ENCODE results near the gene ESYT1. TPM values are rescaled to one million over a fixed set of nuclear protein-coding genes. Genes with fewer than 3 reads are reported as not detected.

ESYT1 gene
- polyA plus RNA-seq, 1 donor (not counting 4 experiments of a cell fraction or from before 2014, with no cell fraction given): 141 TPM

GRCh38 chr12:56137853-56138571 lies 9.9 kb downstream of the ESYT1 start:
- dilution Hi-C loops (cut with MboI; ENCODE audit: extremely low pct_ligation_motif_present, low sequenced_read_pairs): no loop called here
- Histone ChIP-seq H3K9ac (ENCODE audit: control insufficient read depth, extremely low read depth, insufficient read depth, low read length) (no peak overlapping the region), H2AFZ (ENCODE audit: control insufficient read depth, low read length) (no peak overlapping the region), H3K36me3 (ENCODE audit: control insufficient read depth in 2 of 2, extremely low read depth in 1 of 2, insufficient read depth in 2 of 2, low read length in 2 of 2) (peaks cover 46 to 58% of the 10 kb centered on the region in 2 experiments), H3K9me3 (ENCODE audit: control insufficient read depth, low read depth, low read length) (no peaks in the 10 kb centered on the region), H3K4me1 (ENCODE audit: control insufficient read depth, extremely low read depth, insufficient read depth, low read length) (no peaks in the 10 kb centered on the region), H4K20me1 (ENCODE audit: control insufficient read depth, extremely low read depth, insufficient read depth, low read length) (no peaks in the 10 kb centered on the region), H3K27ac (ENCODE audit: control insufficient read depth, insufficient read depth, low read length) (no peak overlapping the region), H3K27me3 (ENCODE audit: control insufficient read depth, extremely low read depth, insufficient read depth, low read length) (no peaks in the 10 kb centered on the region), H3K9me1 (ENCODE audit: control insufficient read depth, extremely low read depth, insufficient read depth, low read length) (no peaks in the 10 kb centered on the region), H3K4me2 (ENCODE audit: control insufficient read depth, extremely low read depth, insufficient read depth, low read depth, low read length) (no peak overlapping the region), H3K79me2 (ENCODE audit: control insufficient read depth, insufficient read depth, low read length) (no peaks in the 10 kb centered on the region), H3K4me3 (ENCODE audit: control insufficient read depth in 2 of 3, extremely low read depth in 1 of 3, insufficient read depth in 2 of 3, low read depth in 1 of 3, low read length in 3 of 3) (no peak overlapping the region)
- DNase-seq (ENCODE audit: low read depth, low spot score) (no peak), FAIRE-seq (no peak)
- no peak for TF ChIP-seq CTCF (optimal IDR thresholded peaks at IDR 0.05 in 1 of 3, IDR thresholded peaks at IDR 0.05 in 1 of 3, conservative IDR thresholded peaks at IDR 0.05 in 1 of 3; ENCODE audit: extremely low read depth in 1 of 3, insufficient read depth in 2 of 3, low read length in 3 of 3)
- no peak for TF ChIP-seq EZH2 (IDR thresholded peaks at IDR 0.05; ENCODE audit: low read length)

GRCh38 chr12:56141946-56142784 lies 14.1 kb downstream of the ESYT1 start:
- Histone ChIP-seq H2AFZ (ENCODE audit: control insufficient read depth, low read length) (no peak overlapping the region), H3K79me2 (ENCODE audit: control insufficient read depth, insufficient read depth, low read length) (no peaks in the 10 kb centered on the region), H3K4me2 (ENCODE audit: control insufficient read depth, extremely low read depth, insufficient read depth, low read depth, low read length) (no peak overlapping the region), H3K36me3 (ENCODE audit: control insufficient read depth in 2 of 2, extremely low read depth in 1 of 2, insufficient read depth in 2 of 2, low read length in 2 of 2) (peaks cover 49 to 50% of the 10 kb centered on the region in 2 experiments), H3K4me1 (ENCODE audit: control insufficient read depth, extremely low read depth, insufficient read depth, low read length) (no peaks in the 10 kb centered on the region), H3K9me3 (ENCODE audit: control insufficient read depth, low read depth, low read length) (no peaks in the 10 kb centered on the region), H4K20me1 (ENCODE audit: control insufficient read depth, extremely low read depth, insufficient read depth, low read length) (no peaks in the 10 kb centered on the region), H3K27ac (ENCODE audit: control insufficient read depth, insufficient read depth, low read length) (no peak overlapping the region), H3K4me3 (ENCODE audit: control insufficient read depth in 2 of 3, extremely low read depth in 1 of 3, insufficient read depth in 2 of 3, low read depth in 1 of 3, low read length in 3 of 3) (no peak overlapping the region), H3K9me1 (ENCODE audit: control insufficient read depth, extremely low read depth, insufficient read depth, low read length) (no peaks in the 10 kb centered on the region), H3K9ac (ENCODE audit: control insufficient read depth, extremely low read depth, insufficient read depth, low read length) (no peak overlapping the region), H3K27me3 (ENCODE audit: control insufficient read depth, extremely low read depth, insufficient read depth, low read length) (no peaks in the 10 kb centered on the region)
- no peak for FAIRE-seq
- TF ChIP-seq CTCF (optimal IDR thresholded peaks at IDR 0.05 in 1 of 3, IDR thresholded peaks at IDR 0.05 in 1 of 3, conservative IDR thresholded peaks at IDR 0.05 in 1 of 3; ENCODE audit: extremely low read depth in 1 of 3, insufficient read depth in 2 of 3, low read length in 3 of 3): no peak
- no peak for TF ChIP-seq EZH2 (IDR thresholded peaks at IDR 0.05; ENCODE audit: low read length)
- DNase-seq (ENCODE audit: low read depth, low spot score): no peak
- dilution Hi-C loops (cut with MboI; ENCODE audit: extremely low pct_ligation_motif_present, low sequenced_read_pairs): no loop called here
